Memory B cell (primary cell): ENCODE measurements around the gene BABAM1.

Source experiments
- ATAC-seq: fragments of 150-1000 bp; cut with Tn5 transposase; 2 replicates; pipeline ENCODE4 v1.10.0; 2021; ENCODE audit warnings: low read depth, mild to moderate bottlenecking, moderate library complexity
- DNase-seq, 2 donors: peaks; one replicate each; pipeline ENCODE4 v3.0.0; 2022; ENCODE audit warnings: low spot score in 2 of 2
- H3K27ac Mint-ChIP-seq: one replicate; pipeline ENCODE4 v1.8.0; 2022; ENCODE audit warnings: mild to moderate bottlenecking, moderate library complexity, mixed read lengths
- H3K27me3 Mint-ChIP-seq: one replicate; pipeline ENCODE4 v1.8.0; 2022; ENCODE audit warnings: mixed read lengths
- H3K36me3 Mint-ChIP-seq: one replicate; pipeline ENCODE4 v1.8.0; 2022; ENCODE audit warnings: mild to moderate bottlenecking, mixed read lengths
- H3K4me1 Mint-ChIP-seq: one replicate; pipeline ENCODE4 v1.8.0; 2022; ENCODE audit warnings: mixed read lengths
- H3K4me3 Mint-ChIP-seq: one replicate; pipeline ENCODE4 v1.8.0; 2022; ENCODE audit warnings: mild to moderate bottlenecking, moderate library complexity, mixed read lengths
- H3K9me3 Mint-ChIP-seq: one replicate; pipeline ENCODE4 v1.8.0; 2022; ENCODE audit warnings: mixed read lengths

The BABAM1 gene

GRCh38 chr19:17309198-17309964, 42.1 kb downstream of the BABAM1 start, which contains the start of gene DDA1:
Gene DDA1, plus strand, starts transcription at chr19:17309563. Its CDS starts 92 bp downstream, at chr19:17309655.
- Mint-ChIP-seq H3K4me3 (peak within 1 kb of the TSS; percentile 95), H3K4me1 (peaks cover 31% of the 10 kb centered on the region), H3K36me3 (peaks cover 11% of the 10 kb centered on the region), H3K9me3 (no peaks in the 10 kb centered on the region), H3K27me3 (no peaks in the 10 kb centered on the region), H3K27ac (peak within 1 kb of the TSS; percentile 83)
- peak; percentile 81 to 97 for DNase-seq
- peak; percentile 73 for ATAC-seq

GRCh38 chr19:17309965-17310461, 42.8 kb downstream of the BABAM1 start:
- DNase-seq: no peak
- H3K36me3 Mint-ChIP-seq: peaks cover 11% of the 10 kb centered on the region

DNA sequence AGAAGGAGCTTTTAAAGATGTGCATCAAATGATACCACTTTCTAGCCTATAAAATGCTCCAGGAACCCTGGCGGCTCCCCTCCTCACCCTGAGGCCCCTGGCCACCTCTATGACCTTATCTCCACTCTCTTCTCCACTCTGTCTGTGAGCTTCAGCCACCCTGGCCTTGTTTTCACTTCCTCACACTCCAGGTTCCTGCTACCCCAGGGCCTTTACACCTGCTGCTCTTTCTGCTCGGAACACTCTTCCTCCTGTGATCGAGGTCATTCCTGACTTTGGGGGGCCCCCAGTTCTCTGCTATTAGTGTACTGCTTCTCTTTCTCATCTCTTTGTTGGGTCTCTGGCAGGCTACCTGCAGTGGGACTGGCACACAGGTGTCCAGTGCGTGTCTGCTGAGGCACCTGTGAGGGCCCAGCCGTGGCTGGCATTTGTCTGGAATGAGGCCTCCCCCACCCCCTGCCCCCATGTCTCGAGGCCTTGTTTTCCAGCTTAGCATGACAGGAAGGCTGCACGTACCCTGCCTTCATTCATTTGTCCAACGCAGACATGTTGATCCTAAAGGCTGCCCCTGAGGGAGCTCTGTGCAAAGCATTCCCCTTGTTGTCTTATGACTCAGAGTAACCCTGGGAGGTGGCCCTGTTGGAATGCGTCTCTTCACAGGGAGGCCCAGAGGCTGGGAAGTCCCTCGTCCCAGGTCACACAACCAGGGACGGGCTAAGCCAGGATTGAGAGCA, 44.4 kb downstream of the BABAM1 start:
- H3K4me1 Mint-ChIP-seq: peaks cover 25% of the 10 kb centered on the region
- H3K27me3 Mint-ChIP-seq: no peaks in the 10 kb centered on the region
- H3K36me3 Mint-ChIP-seq: peaks cover 18% of the 10 kb centered on the region
- peak overlapping the region; percentile 64 for H3K4me3 Mint-ChIP-seq
- no peak for DNase-seq
- H3K9me3 Mint-ChIP-seq: no peaks in the 10 kb centered on the region
- H3K27ac Mint-ChIP-seq: no peak overlapping the region
- no peak for ATAC-seq

More at GRCh38 chr19:17309965-17310461, 42.8 kb downstream of the BABAM1 start:
- Mint-ChIP-seq H3K9me3 (no peaks in the 10 kb centered on the region), H3K27me3 (no peaks in the 10 kb centered on the region), H3K4me1 (peaks cover 28% of the 10 kb centered on the region), H3K27ac (peak overlapping the region; percentile 83), H3K4me3 (peak overlapping the region; percentile 95)
- ATAC-seq: no peak

DNA sequence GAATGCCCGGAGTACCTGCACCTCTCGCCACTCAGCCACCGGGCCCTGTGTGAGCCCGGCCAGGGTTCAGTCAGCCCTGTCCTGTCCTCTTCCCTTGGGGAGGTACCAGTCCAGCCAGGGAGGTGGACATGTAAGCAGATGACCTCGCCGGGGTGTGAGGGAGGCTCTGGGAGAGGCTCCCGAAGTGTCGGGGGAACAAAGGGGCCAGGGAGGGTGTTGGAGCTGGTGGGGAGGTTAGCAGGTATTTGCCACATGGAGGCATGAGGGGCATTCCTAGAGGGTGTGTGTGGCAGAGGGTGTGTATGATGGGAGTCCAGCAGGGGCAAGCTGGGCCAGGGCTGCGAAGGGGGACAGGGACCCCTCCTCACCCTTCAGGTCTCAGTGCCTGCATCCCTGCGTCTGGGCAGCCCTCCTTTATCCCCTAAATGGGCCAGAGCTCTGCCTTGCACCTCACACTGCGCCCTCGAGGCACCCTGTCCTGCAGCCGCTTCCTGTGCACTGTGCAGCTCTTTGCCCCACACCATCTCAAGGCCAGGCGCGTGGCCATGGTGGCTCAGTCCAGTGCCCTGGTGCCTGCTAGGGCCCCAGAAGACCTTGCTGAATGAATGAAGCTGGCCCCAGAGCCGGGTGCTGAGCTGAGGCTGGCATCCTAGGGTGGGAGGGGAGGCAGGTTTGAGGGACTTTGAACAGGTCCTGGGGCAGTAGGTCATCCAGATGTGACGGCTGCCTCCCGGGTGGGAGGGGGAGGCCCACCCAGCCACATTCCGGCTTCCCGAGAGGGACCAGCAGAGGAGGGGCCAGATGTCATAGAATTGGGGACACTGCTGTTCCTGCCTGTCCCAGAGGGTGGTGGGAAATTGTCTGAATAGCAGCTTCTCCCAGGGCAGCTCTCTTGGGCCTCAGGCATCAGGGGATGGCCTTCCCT, 45.2 kb downstream of the BABAM1 start:
- DNase-seq: no peak
- peaks cover 25% of the 10 kb centered on the region for H3K4me1 Mint-ChIP-seq
- H3K36me3 Mint-ChIP-seq: peaks cover 18% of the 10 kb centered on the region
- no peak overlapping the region for H3K4me3 Mint-ChIP-seq
- no peaks in the 10 kb centered on the region for H3K27me3 Mint-ChIP-seq
- H3K9me3 Mint-ChIP-seq: no peaks in the 10 kb centered on the region
- H3K27ac Mint-ChIP-seq: no peak overlapping the region
- ATAC-seq: no peak

GRCh38 chr19:17314007-17314593, 46.9 kb downstream of the BABAM1 start:
- peaks cover 21% of the 10 kb centered on the region for H3K36me3 Mint-ChIP-seq
- DNase-seq: no peak
- no peaks in the 10 kb centered on the region for H3K27me3 Mint-ChIP-seq
- no peak for ATAC-seq
- no peak overlapping the region for H3K27ac Mint-ChIP-seq
- H3K4me1 Mint-ChIP-seq: peaks cover 18% of the 10 kb centered on the region
- no peak overlapping the region for H3K4me3 Mint-ChIP-seq
- H3K9me3 Mint-ChIP-seq: no peaks in the 10 kb centered on the region

DNA sequence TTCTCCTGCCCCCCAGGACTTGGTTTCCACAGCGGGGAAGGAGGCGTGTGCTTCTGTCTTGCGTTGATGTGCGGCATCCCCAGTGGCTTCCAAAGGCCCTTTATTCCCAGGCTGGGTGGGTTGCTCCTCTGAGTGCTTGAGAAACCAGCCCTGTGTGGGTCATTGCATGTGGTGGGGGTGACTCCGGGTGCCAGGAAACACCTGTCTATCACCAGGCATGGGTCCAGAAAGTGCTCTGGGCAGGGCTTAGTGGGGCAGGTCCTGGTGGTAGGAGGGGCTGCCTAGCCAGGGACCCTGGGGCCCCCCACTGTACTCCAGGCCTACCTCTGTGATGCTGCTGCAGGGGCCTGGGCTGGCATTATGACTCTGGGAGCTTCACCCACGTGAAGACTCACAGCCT, 51.7 kb downstream of the BABAM1 start:
- no peak overlapping the region for H3K4me3 Mint-ChIP-seq
- no peaks in the 10 kb centered on the region for H3K9me3 Mint-ChIP-seq
- ATAC-seq (no peak), DNase-seq (no peak)
- no peak overlapping the region for H3K27ac Mint-ChIP-seq
- H3K36me3 Mint-ChIP-seq: peaks cover 26% of the 10 kb centered on the region
- H3K4me1 Mint-ChIP-seq: no peaks in the 10 kb centered on the region
- H3K27me3 Mint-ChIP-seq: no peaks in the 10 kb centered on the region

- Mint-ChIP-seq H3K27ac (no peak overlapping the region), H3K27me3 (no peaks in the 10 kb centered on the region), H3K4me1 (no peaks in the 10 kb centered on the region), H3K36me3 (peaks cover 23% of the 10 kb centered on the region), H3K4me3 (no peak overlapping the region), H3K9me3 (no peaks in the 10 kb centered on the region)
- DNase-seq: no peak
- no peak for ATAC-seq
These were observed 52.4 kb downstream of the BABAM1 start for GRCh38 chr19:17319473-17320238.

DNA sequence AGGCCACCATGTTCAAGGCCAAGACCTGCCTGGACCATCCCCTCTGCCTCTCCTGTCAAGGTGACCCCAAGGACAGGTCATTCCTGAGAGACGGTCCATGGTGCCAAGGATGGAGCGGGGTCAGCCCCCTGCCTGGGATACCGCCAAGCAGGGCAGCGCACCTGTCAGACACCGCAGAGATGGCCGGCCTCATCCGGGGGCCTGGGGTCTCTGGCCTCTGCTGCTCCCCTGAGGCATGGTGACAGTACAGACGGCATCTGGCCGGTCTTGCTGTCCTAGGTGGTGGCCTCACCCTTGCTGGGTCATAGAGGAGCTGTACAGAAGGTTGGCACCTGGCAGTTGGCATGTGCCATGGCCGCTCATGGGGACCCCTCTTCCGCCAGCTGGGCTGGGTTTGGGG, 53.2 kb downstream of the BABAM1 start:
- H3K27ac Mint-ChIP-seq: no peak overlapping the region
- H3K36me3 Mint-ChIP-seq: peaks cover 23% of the 10 kb centered on the region
- no peaks in the 10 kb centered on the region for H3K27me3 Mint-ChIP-seq
- H3K4me3 Mint-ChIP-seq: no peak overlapping the region
- ATAC-seq: no peak
- H3K9me3 Mint-ChIP-seq: no peaks in the 10 kb centered on the region
- no peak for DNase-seq
- H3K4me1 Mint-ChIP-seq: no peaks in the 10 kb centered on the region

- DNase-seq: no peak
- H3K9me3 Mint-ChIP-seq: no peaks in the 10 kb centered on the region
- no peak overlapping the region for H3K4me3 Mint-ChIP-seq
- no peak overlapping the region for H3K27ac Mint-ChIP-seq
- no peaks in the 10 kb centered on the region for H3K27me3 Mint-ChIP-seq
- ATAC-seq: no peak
- H3K4me1 Mint-ChIP-seq: no peaks in the 10 kb centered on the region
- H3K36me3 Mint-ChIP-seq: peaks cover 16% of the 10 kb centered on the region
These were observed 54.6 kb downstream of the BABAM1 start for GRCh38 chr19:17321655-17322489.

DNA sequence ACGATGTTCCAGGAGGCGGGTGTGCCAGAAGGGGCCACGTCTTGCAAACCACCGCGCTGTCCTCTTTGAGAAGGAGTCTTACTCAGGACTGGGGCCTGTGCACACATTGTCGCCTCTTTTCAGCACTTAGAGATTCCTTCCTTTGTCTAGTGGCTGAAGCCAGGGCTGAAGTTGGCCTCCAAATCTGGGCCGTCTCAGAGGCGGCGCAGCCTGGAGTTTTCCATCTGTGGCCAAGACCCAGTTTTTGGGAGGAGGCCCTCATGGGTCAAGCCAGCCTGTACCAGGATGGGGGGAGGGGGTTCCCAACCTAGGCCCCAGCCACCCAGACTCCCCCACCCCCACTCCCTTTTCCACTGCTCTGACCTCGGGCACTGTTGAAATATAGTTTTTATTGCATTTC, 55.6 kb downstream of the BABAM1 start:
- peaks cover 15% of the 10 kb centered on the region for H3K36me3 Mint-ChIP-seq
- no peak for ATAC-seq
- peaks cover 2% of the 10 kb centered on the region for H3K4me1 Mint-ChIP-seq
- H3K4me3 Mint-ChIP-seq: no peak overlapping the region
- no peaks in the 10 kb centered on the region for H3K9me3 Mint-ChIP-seq
- DNase-seq: no peak
- H3K27ac Mint-ChIP-seq: no peak overlapping the region
- no peaks in the 10 kb centered on the region for H3K27me3 Mint-ChIP-seq

DNA sequence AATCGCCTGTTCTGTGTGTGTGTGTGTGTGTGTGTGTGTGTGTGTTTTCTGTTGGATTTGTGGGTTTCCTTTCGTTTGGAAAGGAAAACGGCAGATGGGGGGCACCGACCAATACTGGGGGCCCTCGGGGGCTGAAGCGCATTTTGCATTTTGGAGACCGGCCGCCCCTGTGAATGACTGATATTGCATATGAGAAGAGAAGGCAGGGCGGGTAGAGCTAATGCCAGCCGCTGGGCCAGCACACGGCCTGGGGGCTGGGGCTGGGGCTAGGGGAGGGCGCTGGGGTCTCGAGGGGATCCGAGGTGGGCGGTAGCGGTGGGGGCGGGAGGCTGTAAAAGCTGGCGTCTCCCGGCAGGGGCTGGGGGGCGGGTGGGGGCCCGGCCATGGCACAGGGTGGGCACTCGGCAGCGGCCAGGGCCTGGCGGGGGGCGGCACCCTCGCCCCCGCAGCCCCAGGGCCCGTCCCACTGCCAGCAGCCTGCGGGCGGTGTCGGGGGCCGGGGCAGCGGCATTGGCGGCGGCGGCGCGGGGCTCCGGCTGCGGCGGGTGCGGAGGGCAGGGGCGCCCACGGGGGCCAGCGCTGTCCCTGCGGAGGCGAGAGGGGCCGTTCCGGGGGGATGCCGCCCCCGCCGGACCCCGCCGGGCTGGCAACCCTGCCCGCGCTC, 56.2 kb downstream of the BABAM1 start:
- no peak for DNase-seq
- H3K27ac Mint-ChIP-seq: no peak overlapping the region
- H3K9me3 Mint-ChIP-seq: no peaks in the 10 kb centered on the region
- no peak for ATAC-seq
- no peaks in the 10 kb centered on the region for H3K27me3 Mint-ChIP-seq
- peaks cover 3% of the 10 kb centered on the region for H3K4me1 Mint-ChIP-seq
- H3K4me3 Mint-ChIP-seq: no peak overlapping the region
- peaks cover 14% of the 10 kb centered on the region for H3K36me3 Mint-ChIP-seq

GRCh38 chr19:17323964-17324332, 56.7 kb downstream of the BABAM1 start:
- no peak for ATAC-seq
- Mint-ChIP-seq H3K4me3 (no peak overlapping the region), H3K4me1 (peaks cover 3% of the 10 kb centered on the region), H3K27me3 (no peaks in the 10 kb centered on the region), H3K36me3 (peaks cover 14% of the 10 kb centered on the region), H3K9me3 (no peaks in the 10 kb centered on the region), H3K27ac (no peak overlapping the region)
- DNase-seq: no peak
